ENCODE measurements around the gene HS3ST4.

Gene HS3ST4

DNA sequence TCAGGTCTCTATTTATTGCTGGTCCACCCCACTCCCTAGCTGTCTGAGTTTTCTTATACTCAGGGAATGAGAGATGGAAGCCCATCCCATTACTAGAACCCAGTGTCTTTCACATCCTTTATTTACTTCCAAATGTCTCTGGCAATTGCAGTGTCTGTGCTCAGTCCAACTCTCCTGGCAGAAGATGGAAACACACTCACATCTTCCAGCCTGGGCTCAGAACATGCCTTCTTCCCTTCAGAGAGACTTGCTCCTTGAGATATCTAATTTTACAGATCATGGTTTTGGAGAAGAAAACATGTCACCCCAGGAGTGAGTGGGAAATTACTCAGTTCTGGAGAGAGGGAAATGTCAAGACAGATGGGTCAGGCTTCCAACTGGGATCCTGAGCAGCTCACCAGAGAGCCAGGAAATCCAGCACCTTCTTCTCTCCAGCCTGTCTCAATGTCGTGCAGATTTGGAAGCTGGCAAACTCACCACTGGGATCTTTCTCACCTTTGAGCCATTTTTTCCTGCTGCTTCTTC, 494.4 kb downstream of the HS3ST4 start:
- DNase-seq (ENCODE audit: low read depth in 2 of 2), result no peak
